GM21515 (cell line): Measurements from ENCODE around the gene SRSF10.
"Not testable (repeated sequence)": the region's sequence is repeated elsewhere in the genome, so short reads cannot be mapped to it uniquely, and the experiment has no call there.

ENCODE experiments used
- ATAC-seq: cut with Tn5 transposase; IDR thresholded peaks from one replicate; pipeline ENCODE4 v1.9.1; 2021; ENCODE audit not compliant: unreplicated experiment

SRSF10 gene

GRCh38 chr1:23979881-23980727 is at the start of gene SRSF10:
Gene SRSF10, minus strand, starts transcription at chr1:23980327. Its CDS starts 72 bp downstream, at chr1:23980255.
- ATAC-seq, result peak; percentile 88

GRCh38 chr1:24027838-24028468 is 47.8 kb upstream of the SRSF10 start:
- ATAC-seq, result no peak

- ATAC-seq, result no peak
These were observed 42.6 kb upstream of the SRSF10 start for GRCh38 chr1:24022581-24023361.

DNA sequence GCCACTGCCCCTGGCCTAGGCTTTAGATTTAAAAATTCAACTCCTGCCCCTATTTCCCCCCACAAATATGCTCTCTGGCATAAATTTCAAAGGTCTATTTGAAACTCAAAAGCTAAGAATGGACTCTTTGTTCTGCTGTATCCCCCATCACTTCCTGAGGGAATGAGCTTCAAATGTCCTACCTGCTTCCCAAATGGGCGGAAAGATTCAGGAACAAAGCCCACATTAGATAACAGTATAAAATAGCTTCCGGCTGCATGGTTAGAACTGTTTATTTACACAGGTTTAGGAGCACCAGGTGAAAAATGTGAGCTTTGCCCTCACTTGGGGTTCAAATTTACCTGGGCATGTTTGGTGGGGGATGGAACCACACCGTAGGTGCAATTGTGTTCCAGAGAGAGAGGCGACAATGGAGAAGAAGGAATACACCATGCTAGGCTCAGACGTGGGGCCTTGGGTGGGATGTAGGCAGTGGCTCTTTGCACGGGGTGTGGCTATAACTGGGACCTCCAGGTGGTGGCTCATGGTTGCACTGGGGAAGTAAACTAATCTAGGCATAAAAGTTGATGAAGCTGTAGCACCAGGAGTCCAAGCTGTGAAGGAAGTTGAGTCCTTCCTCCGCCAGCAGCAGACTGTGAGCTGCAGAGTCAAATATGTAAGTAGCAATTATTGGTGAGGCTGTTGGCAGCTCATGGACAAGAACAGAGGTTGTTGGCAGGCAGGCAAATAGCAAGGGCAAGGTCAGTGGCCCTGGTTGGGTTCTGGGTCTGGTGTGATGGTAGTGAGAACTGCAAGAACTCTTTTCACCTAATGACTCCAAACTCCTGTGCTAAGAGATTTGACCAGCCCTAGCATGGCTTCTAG is 41.5 kb upstream of the SRSF10 start:
- no peak for ATAC-seq

GRCh38 chr1:24020470-24020869 is 40.3 kb upstream of the SRSF10 start:
- no peak for ATAC-seq

GRCh38 chr1:24020025-24020424 is 39.9 kb upstream of the SRSF10 start:
- ATAC-seq, result no peak

DNA sequence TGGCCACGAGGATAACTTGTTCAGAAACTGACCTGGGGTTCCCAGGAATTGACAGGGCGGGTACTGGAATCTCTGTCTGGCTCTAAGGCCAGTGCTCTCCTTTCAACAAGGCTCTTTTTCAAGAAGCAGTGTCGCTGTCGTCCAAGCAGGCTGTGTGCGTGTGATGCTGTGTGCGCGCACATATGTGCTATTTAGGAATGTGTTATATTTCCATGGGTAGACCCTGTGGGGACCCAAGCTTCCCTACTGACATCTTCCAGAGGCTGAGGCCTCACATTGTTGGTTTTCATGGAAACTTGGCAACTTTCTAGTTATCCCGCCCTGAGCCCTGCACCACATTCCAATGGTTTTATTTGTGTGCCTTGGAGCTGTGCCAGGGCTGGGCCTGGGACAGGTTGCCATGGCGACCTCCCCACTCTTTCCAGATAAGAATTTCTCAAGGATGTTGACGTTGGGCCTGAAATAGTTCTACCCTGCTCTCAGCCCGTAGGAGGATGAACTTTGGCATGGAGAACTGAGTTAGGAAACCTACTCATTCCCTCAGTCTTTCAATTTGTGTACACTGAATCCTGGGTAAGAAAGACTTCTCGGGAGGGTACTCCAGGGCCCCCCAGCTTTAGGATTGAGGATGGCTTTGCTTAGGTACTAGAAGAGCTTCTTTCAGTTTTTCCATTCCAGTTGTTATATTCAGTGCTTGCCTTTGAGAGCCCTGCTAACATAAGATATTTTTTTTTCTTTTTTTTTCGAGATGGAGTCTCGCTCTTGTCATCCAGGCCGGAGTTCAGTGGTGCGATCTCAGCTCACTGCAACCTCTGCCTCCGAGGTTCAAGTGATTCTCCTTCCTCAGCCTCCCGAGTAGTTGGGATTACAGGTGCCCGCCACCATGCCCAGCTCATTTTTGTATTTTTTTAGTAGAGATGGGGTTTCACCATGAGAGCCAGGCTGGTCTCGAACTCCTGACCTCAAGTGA is 38.8 kb upstream of the SRSF10 start:
- ATAC-seq, result no peak

DNA sequence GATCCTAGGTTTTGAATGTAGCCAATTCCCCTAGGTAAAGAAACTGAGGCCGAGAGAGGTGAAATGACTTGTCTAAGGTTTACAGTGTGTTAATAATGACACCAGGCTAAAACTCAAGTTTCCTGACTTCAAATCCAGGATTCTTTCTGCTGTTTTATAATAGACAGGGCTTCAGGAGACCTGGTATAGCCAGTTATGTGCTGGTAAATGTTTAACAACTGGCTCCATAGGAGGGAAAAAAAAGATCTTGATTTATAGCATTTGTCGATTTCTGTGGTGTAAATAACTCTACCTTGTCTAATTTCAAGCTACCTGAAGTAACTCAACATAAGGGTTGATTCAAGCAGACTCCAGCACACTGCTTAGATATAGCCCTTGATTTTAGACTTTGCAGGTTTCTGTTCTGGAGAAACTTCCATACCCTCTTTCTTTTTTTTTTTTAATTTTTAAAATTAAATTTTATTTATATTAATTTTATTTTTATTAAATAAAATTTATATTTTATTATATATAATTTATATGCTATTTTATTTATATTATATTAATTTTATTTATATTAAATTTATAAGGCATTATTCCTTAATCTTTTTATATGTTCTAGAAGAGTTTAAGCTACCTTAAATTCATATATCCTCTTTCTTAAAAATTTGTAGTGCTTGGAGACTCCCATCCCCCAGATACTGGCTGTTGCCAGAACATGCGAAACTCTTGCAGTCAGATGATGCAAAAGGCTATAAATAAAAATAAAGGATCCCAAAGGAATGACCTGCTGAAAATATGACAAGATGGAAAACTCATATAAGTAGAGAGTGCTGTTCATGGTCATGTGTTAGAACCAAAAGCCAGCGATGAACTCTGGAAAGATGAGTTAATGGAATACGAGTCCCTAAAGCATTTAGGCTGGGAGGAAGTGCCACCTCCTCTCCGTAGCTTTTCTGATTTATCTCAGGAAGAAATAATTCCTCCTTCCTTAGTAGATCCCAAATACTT is 35.4 kb upstream of the SRSF10 start:
- ATAC-seq, result no peak

DNA sequence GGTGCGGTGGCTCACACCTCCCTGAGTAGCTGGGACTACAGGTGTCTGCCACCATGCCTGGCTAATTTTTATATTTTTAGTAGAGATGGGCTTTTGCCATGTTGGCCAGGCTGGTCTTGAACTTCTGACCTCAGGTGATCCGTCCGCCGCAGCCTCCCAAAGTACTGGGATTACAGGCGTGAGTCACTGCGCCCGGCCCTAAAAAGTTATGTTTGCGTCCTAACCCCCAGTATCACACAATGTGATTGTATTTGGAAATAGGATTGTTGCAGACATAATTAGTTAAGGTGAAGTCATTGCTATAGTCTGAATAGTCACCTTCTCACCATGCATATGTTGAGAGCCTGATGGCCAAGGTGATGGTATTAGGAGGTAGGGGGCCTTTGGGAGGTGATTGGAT is 32.8 kb upstream of the SRSF10 start:
- not testable (repeated sequence) for ATAC-seq

DNA sequence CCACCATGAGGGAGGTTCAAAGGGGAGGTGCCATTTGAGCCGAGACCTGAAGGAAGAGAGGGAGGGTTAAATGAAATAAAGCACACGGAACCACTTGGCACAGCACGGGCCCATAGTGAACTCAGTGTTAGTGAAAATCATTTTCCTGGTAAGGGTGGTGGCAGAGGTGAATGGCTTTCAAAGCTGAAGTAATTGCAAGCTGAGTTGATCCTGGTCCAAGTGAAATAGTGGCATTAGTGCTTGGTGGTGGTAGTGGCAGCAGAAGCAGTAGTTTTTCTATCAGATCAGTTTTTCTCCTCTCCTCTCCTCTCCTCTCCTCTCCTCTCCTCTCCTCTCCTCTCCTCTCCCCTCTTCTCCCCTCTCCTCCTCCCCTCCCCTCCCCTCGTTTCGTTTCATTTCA is 30.5 kb upstream of the SRSF10 start:
- no peak for ATAC-seq

- ATAC-seq, result no peak
These were observed 29.3 kb upstream of the SRSF10 start for GRCh38 chr1:24009406-24009805.

DNA sequence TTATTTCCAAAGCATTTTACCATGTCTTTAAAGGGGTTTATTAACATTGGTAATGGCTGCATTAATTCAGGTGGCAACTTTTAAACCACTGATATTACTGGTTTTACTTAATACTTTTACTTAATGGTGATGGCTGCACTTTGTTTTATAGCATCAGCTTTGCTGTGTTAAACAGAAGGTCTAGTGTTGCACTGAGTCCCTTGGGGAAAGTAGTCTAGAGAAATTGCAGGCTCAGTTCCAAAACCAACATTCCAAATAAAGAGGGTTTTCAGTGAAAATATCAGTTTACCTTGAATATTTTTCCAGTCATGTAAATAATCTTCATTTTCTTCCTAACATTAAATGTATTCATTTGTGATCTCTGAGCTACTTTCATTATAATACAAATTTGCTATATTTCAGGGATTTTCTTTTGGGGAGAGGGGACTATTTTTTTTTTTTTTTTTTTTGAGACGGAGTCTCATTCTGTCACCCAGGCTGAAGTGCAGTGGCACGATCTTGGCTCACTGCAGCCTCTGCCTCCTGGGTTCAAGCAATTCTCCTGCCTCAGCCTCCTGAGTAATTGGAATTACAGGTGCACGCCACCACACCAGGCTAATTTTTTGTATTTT is 28.6 kb upstream of the SRSF10 start:
- not testable (repeated sequence) for ATAC-seq

GRCh38 chr1:24007079-24007478 is 27.0 kb upstream of the SRSF10 start:
- ATAC-seq, result no peak

GRCh38 chr1:24005163-24005562 is 25.0 kb upstream of the SRSF10 start:
- ATAC-seq, result no peak

DNA sequence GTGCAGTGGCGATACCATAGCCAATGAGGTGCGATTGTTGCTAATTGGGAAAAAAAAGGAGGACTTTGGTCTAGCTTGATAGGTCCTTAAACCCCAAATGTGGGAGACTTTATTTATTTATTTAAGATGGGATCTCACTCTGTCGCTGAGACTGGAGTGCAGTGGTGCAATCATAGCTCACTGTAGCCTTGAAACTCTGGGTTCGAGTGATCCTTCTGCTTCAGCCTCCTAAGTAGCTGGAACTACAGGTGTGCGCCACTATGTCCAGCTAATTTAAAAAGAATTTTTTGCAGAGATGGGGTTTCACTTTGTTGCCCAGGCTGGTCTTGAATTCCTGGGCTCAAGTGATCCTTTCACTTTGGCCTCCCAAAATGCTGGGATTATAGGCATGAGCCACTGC is 24.0 kb upstream of the SRSF10 start:
- no peak for ATAC-seq

GRCh38 chr1:24003331-24003972 is 23.3 kb upstream of the SRSF10 start:
- ATAC-seq, result no peak

GRCh38 chr1:24002695-24003094 is 22.6 kb upstream of the SRSF10 start:
- no peak for ATAC-seq
